ENCODE results near the gene MVB12B. TPM values are rescaled to one million over a fixed set of nuclear protein-coding genes. Genes with fewer than 3 reads are reported as not detected.
A peak's percentile ranks its signal among the peaks of the same experiment; 100 is the strongest.

Gene MVB12B
- total and polyA plus RNA-seq, 2 of the 4 experiments (the other 2 are of a cell fraction): 2.0 to 4.0 TPM

- Histone ChIP-seq H3K27me3 (ENCODE audit: control insufficient read depth, insufficient read depth, low read length) (no peaks in the 10 kb centered on the region), H3K4me1 (ENCODE audit: control insufficient read depth, insufficient read depth, low read length) (peaks cover 8% of the 10 kb centered on the region), H3K9me3 (ENCODE audit: control insufficient read depth, insufficient read depth, low read length) (no peaks in the 10 kb centered on the region), H2AFZ (replicated peaks; ENCODE audit: low read length, poor library complexity) (peak overlapping the region; percentile 8), H4K20me1 (ENCODE audit: insufficient read depth, low read length) (no peaks in the 10 kb centered on the region), H3K4me3 (ENCODE audit: insufficient read depth, low read depth, low read length) (no peak overlapping the region), H3K4ac (ENCODE audit: low read depth, low read length) (no peak overlapping the region), H2BK120ac (ENCODE audit: low read depth, low read length) (no peak overlapping the region), H4K8ac (ENCODE audit: low read depth in 2 of 2, low read length in 2 of 2) (no peak overlapping the region), H3K56ac (ENCODE audit: extremely low read depth, insufficient read depth, low read length) (no peak overlapping the region), H3K18ac (ENCODE audit: low read depth, low read length) (no peak overlapping the region; the same call in 1 of the 2 replicates), H2BK20ac (ENCODE audit: low read depth, low read length) (no peak overlapping the region), H3K79me1 (ENCODE audit: low read depth in 1 of 2, low read length in 2 of 2) (no peaks in the 10 kb centered on the region), H2AK9ac (replicated peaks; ENCODE audit: low read depth, low read length, poor library complexity) (no peak overlapping the region), H4K91ac (ENCODE audit: insufficient read depth, low read depth, low read length) (no peak overlapping the region), H4K5ac (ENCODE audit: low read depth, low read length) (peak overlapping the region; percentile 21; the same call in 1 of the 2 replicates), H3K9ac (ENCODE audit: low read depth, low read length) (no peak overlapping the region), H3K27ac (ENCODE audit: insufficient read depth, low read length) (no peak overlapping the region), H3K36me3 (ENCODE audit: control insufficient read depth, insufficient read depth, low read length) (peaks cover 1% of the 10 kb centered on the region; the same call in 1 of the 2 replicates), H2BK5ac (ENCODE audit: low read depth, low read length, poor library complexity, severe bottlenecking) (no peak overlapping the region), H2AK5ac (ENCODE audit: low read depth, low read length) (no peak overlapping the region), H3K14ac (replicated peaks; ENCODE audit: low read depth, low read length) (no peak overlapping the region), H3K23ac (ENCODE audit: low read depth, low read length) (no peak overlapping the region), H2BK15ac (ENCODE audit: low read depth, low read length) (no peak overlapping the region), H3K9me1 (ENCODE audit: insufficient read depth, low read length) (0 out of 2 replicates have a peak, but pooled peaks cover 3% of the 10 kb centered on the region), H3K4me2 (ENCODE audit: low read depth, low read length) (no peak overlapping the region)
- DNase-seq: no peak
- intact Hi-C loops (cut with micrococcal nuclease): no loop called here
- ChIA-PET CTCF (interaction anchor here (0.5 to 0.6 kb wide), 2 partner anchors 143 to 704 kb away, joined by 3 to 4 read pairs; no protein-coding TSS in a partner anchor), POLR2A (ENCODE audit: unreplicated experiment) (no interaction called here)
- TF ChIP-seq RFX5 (IDR thresholded peaks at IDR 0.05; ENCODE audit: low read depth, low read length): no peak
- no peak for TF ChIP-seq MAFK (IDR thresholded peaks at IDR 0.05; ENCODE audit: low read depth, low read length)
- TF ChIP-seq FOS (IDR thresholded peaks at IDR 0.05; ENCODE audit: low read depth, low read length): no peak
- no peak for TF ChIP-seq MAZ (IDR thresholded peaks at IDR 0.05; ENCODE audit: borderline replicate concordance, low read depth, low read length)
- no peak for TF ChIP-seq NFE2L2 (IDR thresholded peaks at IDR 0.05; ENCODE audit: low read depth, low read length)
- no peak for TF ChIP-seq CEBPB (IDR thresholded peaks at IDR 0.05; ENCODE audit: low read depth, low read length)
- no peak for TF ChIP-seq RCOR1 (IDR thresholded peaks at IDR 0.05; ENCODE audit: insufficient replicate concordance, low read length)
- no peak for TF ChIP-seq RAD21 (IDR thresholded peaks at IDR 0.05; ENCODE audit: low read length)
- dilution Hi-C loops (cut with HindIII; ENCODE audit: low sequenced_read_pairs, unreplicated experiment): no loop called here
- in situ Hi-C loops (cut with MboI; ENCODE audit: low sequenced_read_pairs): no loop called here
- no TSS peak for BruUV-seq (replicated peaks)
- no peak for ATAC-seq (ENCODE audit: low read depth)
- WGBS, 2 experiments (ENCODE audit: extremely low coverage in 2 of 2, insufficient read length in 1 of 2): no CpG with 5 or more reads among the region's 16 CpGs
Measured at GRCh38 chr9:126439883-126440653, 113.4 kb downstream of the MVB12B start.
